ENCODE measurements around the gene SNAPC4. TPM values are rescaled to one million over a fixed set of nuclear protein-coding genes. Genes with fewer than 3 reads are reported as not detected.

Gene SNAPC4
- polyA plus RNA-seq, 1 experiment, result 1.7 TPM

- Histone ChIP-seq H3K4me3 (ENCODE audit: low read depth, low read length) (no peak overlapping the region), H3K27me3 (ENCODE audit: control insufficient read depth, insufficient read depth, low read length) (no peaks in the 10 kb centered on the region), H3K36me3 (ENCODE audit: control insufficient read depth, insufficient read depth, low read length) (peaks cover 29% of the 10 kb centered on the region)
- ChIA-PET POLR2A (no interaction called here), CTCF (interaction anchor here (0.9 to 1.5 kb wide), 5 partner anchors 10 to 23 kb away, joined by 3 to 6 read pairs (median 4); no protein-coding TSS in a partner anchor)
- no peak for TF ChIP-seq CTCF (IDR thresholded peaks at IDR 0.05; ENCODE audit: insufficient read depth, low read depth, low read length)
- no peak for DNase-seq (ENCODE audit: low read depth)
Observed at GRCh38 chr9:136423432-136424146, 23.6 kb upstream of the SNAPC4 start.

GRCh38 chr9:136422876-136423275 is 22.9 kb upstream of the SNAPC4 start:
- no peaks in the 10 kb centered on the region for H3K27me3 ChIP-seq (ENCODE audit: control insufficient read depth, insufficient read depth, low read length)
- H3K4me3 ChIP-seq (ENCODE audit: low read depth, low read length), result no peak overlapping the region
- no peak for TF ChIP-seq CTCF (IDR thresholded peaks at IDR 0.05; ENCODE audit: insufficient read depth, low read depth, low read length)
- no peak for DNase-seq (ENCODE audit: low read depth)
- ChIA-PET CTCF (interaction anchor here (1.1 kb wide), 1 partner anchor 17 kb away, joined by 6 read pairs; no protein-coding TSS in a partner anchor), POLR2A (no interaction called here)
- H3K36me3 ChIP-seq (ENCODE audit: control insufficient read depth, insufficient read depth, low read length), result peaks cover 36% of the 10 kb centered on the region

- no peak overlapping the region for H3K4me3 ChIP-seq (ENCODE audit: low read depth, low read length)
- CTCF ChIA-PET, result no interaction called here
- H3K27me3 ChIP-seq (ENCODE audit: control insufficient read depth, insufficient read depth, low read length), result no peaks in the 10 kb centered on the region
- POLR2A ChIA-PET, result no interaction called here
- no peak for TF ChIP-seq CTCF (IDR thresholded peaks at IDR 0.05; ENCODE audit: insufficient read depth, low read depth, low read length)
- peaks cover 42% of the 10 kb centered on the region for H3K36me3 ChIP-seq (ENCODE audit: control insufficient read depth, insufficient read depth, low read length)
- no peak for DNase-seq (ENCODE audit: low read depth)
Observed at GRCh38 chr9:136421791-136422190, 21.8 kb upstream of the SNAPC4 start.

GRCh38 chr9:136419092-136419420 is 19.1 kb upstream of the SNAPC4 start:
- no peak overlapping the region for H3K4me3 ChIP-seq (ENCODE audit: low read depth, low read length)
- POLR2A ChIA-PET, result no interaction called here
- CTCF ChIA-PET, result no interaction called here
- no peak for TF ChIP-seq CTCF (IDR thresholded peaks at IDR 0.05; ENCODE audit: insufficient read depth, low read depth, low read length)
- H3K27me3 ChIP-seq (ENCODE audit: control insufficient read depth, insufficient read depth, low read length), result no peaks in the 10 kb centered on the region
- peaks cover 62% of the 10 kb centered on the region for H3K36me3 ChIP-seq (ENCODE audit: control insufficient read depth, insufficient read depth, low read length)
- no peak for DNase-seq (ENCODE audit: low read depth)

GRCh38 chr9:136418182-136419091 is 18.5 kb upstream of the SNAPC4 start:
- POLR2A ChIA-PET, result no interaction called here
- peaks cover 64% of the 10 kb centered on the region for H3K36me3 ChIP-seq (ENCODE audit: control insufficient read depth, insufficient read depth, low read length)
- TF ChIP-seq CTCF (IDR thresholded peaks at IDR 0.05; ENCODE audit: insufficient read depth, low read depth, low read length), result no peak

More at GRCh38 chr9:136418182-136419091, 18.5 kb upstream of the SNAPC4 start:
- CTCF ChIA-PET, result interaction anchor here (1.0 kb wide), 3 partner anchors 22 to 52 kb away, joined by 3 to 4 read pairs (median 3); no protein-coding TSS in a partner anchor
- H3K27me3 ChIP-seq (ENCODE audit: control insufficient read depth, insufficient read depth, low read length), result no peaks in the 10 kb centered on the region
- H3K4me3 ChIP-seq (ENCODE audit: low read depth, low read length), result no peak overlapping the region
- DNase-seq (ENCODE audit: low read depth), result no peak
